Gastroesophageal sphincter (tissue), 3 donors: ENCODE measurements around the gene ITIH3.

Experiments used
- CTCF ChIP-seq, 4 experiments: fragments of 200-600 bp in 2 of 4; fragments of 450-650 bp in 2 of 4; sonication (generic) in 1 of 4; IDR thresholded peaks; one replicate each; pipeline ENCODE4 v1.5.1; 2017 to 2019; ENCODE audit warnings: antibody characterized with exemption in 4 of 4, mild to moderate bottlenecking in 2 of 4, moderate library complexity in 2 of 4
- POLR2A ChIP-seq, 2 donors: fragments of 450-650 bp; IDR thresholded peaks; one replicate each; pipeline ENCODE4 v1.6.1; 2017; ENCODE audit warnings: antibody characterized with exemption in 2 of 2, mild to moderate bottlenecking in 2 of 2, moderate library complexity in 1 of 2
- POLR2AphosphoS5 ChIP-seq: sonication (generic); formaldehyde crosslinking; IDR thresholded peaks from one replicate; pipeline ENCODE4 v1.6.1; 2017; ENCODE audit warnings: antibody characterized with exemption

GRCh38 chr3:52841981-52842340, 47.4 kb downstream of the ITIH3 start:
- no peak for TF ChIP-seq CTCF (IDR thresholded peaks at IDR 0.05)
- no peak for TF ChIP-seq POLR2AphosphoS5
- no peak for TF ChIP-seq POLR2A (IDR thresholded peaks at IDR 0.05)
